Neuronal stem cell (in vitro differentiated cells): ENCODE results near the gene KCNT2.

Experiments
- DNase-seq: peaks from one replicate; pipeline ENCODE4 v3.0.0-alpha.2; 2013; ENCODE audit warnings: low spot score
- H2AFZ ChIP-seq: one replicate; pipeline ENCODE4 v1.6.1; 2013; ENCODE audit warnings: mild to moderate bottlenecking, low read length, inconsistent platforms
- H2AK5ac ChIP-seq: 2 replicates; pipeline ENCODE4 v1.6.1; 2013; ENCODE audit warnings: low read depth, mild to moderate bottlenecking, inconsistent platforms, low read length, moderate library complexity, mixed read lengths
- H2BK120ac ChIP-seq: 2 replicates; pipeline ENCODE4 v1.6.1; 2013; ENCODE audit warnings: low read depth, mild to moderate bottlenecking, inconsistent platforms, low read length, moderate library complexity, mixed read lengths
- H2BK12ac ChIP-seq: one replicate; pipeline ENCODE4 v1.6.1; 2013; ENCODE audit warnings: low read length, inconsistent platforms
- H2BK15ac ChIP-seq: 2 replicates; pipeline ENCODE4 v1.6.1; 2013; ENCODE audit warnings: mild to moderate bottlenecking, low read length, inconsistent platforms, mixed read lengths
- H2BK5ac ChIP-seq: one replicate; pipeline ENCODE4 v1.6.1; 2013; ENCODE audit warnings: inconsistent platforms, mild to moderate bottlenecking, low read length, moderate library complexity
- H3K14ac ChIP-seq: one replicate; pipeline ENCODE4 v1.6.1; 2013; ENCODE audit warnings: low read length, inconsistent platforms
- H3K18ac ChIP-seq: 2 replicates; pipeline ENCODE4 v1.6.1; 2013; ENCODE audit warnings: low read length, inconsistent platforms
- H3K23ac ChIP-seq: 2 replicates; pipeline ENCODE4 v1.6.1; 2013; ENCODE audit warnings: low read depth, mild to moderate bottlenecking, mixed read lengths, low read length, inconsistent platforms; ENCODE audit not compliant: poor library complexity
- H3K27ac ChIP-seq: replicated peaks from 3 replicates; pipeline ENCODE4 v1.5.1; 2013; ENCODE audit warnings: low read length, inconsistent platforms
- H3K27me3 ChIP-seq, 3 experiments: 2 replicates each; pipeline ENCODE4 v1.6.1; 2013; ENCODE audit warnings: low read length in 3 of 3, mild to moderate bottlenecking in 2 of 3, inconsistent platforms in 1 of 3, low read depth in 1 of 3, mixed read lengths in 1 of 3, moderate library complexity in 1 of 3; ENCODE audit not compliant: control insufficient read depth in 3 of 3, insufficient read depth in 3 of 3
- H3K36me3 ChIP-seq, 2 donors: replicated peaks in 1 of 2; 2 replicates each; pipeline ENCODE4 v1.6.1; 2013; ENCODE audit warnings: low read length in 2 of 2; ENCODE audit not compliant: control insufficient read depth in 2 of 2, insufficient read depth in 2 of 2
- H3K4ac ChIP-seq: 2 replicates; pipeline ENCODE4 v1.6.1; 2013; ENCODE audit warnings: inconsistent platforms, mild to moderate bottlenecking, low read length, moderate library complexity
- H3K4me1 ChIP-seq, 2 donors: 1 replicate in 1 of 2; 2 replicates in 1 of 2; pipeline ENCODE4 v1.6.1; 2013; ENCODE audit warnings: low read length in 2 of 2, low read depth in 1 of 2; ENCODE audit not compliant: control insufficient read depth in 2 of 2, insufficient read depth in 1 of 2
- H3K4me2 ChIP-seq: one replicate; pipeline ENCODE4 v1.6.1; 2013; ENCODE audit warnings: mild to moderate bottlenecking, low read length, inconsistent platforms; ENCODE audit not compliant: insufficient read depth, poor library complexity, severe bottlenecking
- H3K4me3 ChIP-seq, 2 donors: 2 replicates each; pipeline ENCODE4 v1.5.1; 2013; ENCODE audit warnings: low read length in 2 of 2, mild to moderate bottlenecking in 2 of 2, inconsistent platforms in 1 of 2, moderate library complexity in 1 of 2
- H3K79me1 ChIP-seq: one replicate; pipeline ENCODE4 v1.6.1; 2013; ENCODE audit warnings: low read depth, mild to moderate bottlenecking, inconsistent platforms, low read length, moderate library complexity
- H3K9ac ChIP-seq: one replicate; pipeline ENCODE4 v1.6.1; 2013; ENCODE audit warnings: mild to moderate bottlenecking, low read depth, low read length, inconsistent platforms; ENCODE audit not compliant: poor library complexity
- H3K9me3 ChIP-seq, 2 donors: replicated peaks in 1 of 2; 2 replicates each; pipeline versions ENCODE3 to v1.6.1; 2013; ENCODE audit warnings: low read length in 2 of 2, mild to moderate bottlenecking in 2 of 2, inconsistent platforms in 1 of 2, low read depth in 1 of 2, mixed read lengths in 1 of 2, moderate library complexity in 1 of 2; ENCODE audit not compliant: control insufficient read depth in 2 of 2, insufficient read depth in 1 of 2
- H4K8ac ChIP-seq: one replicate; pipeline ENCODE4 v1.6.1; 2013; ENCODE audit warnings: low read depth, mild to moderate bottlenecking, inconsistent platforms, low read length, moderate library complexity
- H4K91ac ChIP-seq: one replicate; pipeline ENCODE4 v1.6.1; 2013; ENCODE audit warnings: low read length, low read depth, mild to moderate bottlenecking, inconsistent platforms; ENCODE audit not compliant: poor library complexity
- WGBS, 2 donors: extraction: QIAGEN DNeasy Blood & Tissue Kit; methylation state at CpG; one replicate each; pipeline ENCODE4 v1.1.7; 2013; ENCODE audit warnings: missing lambda C conversion rate in 2 of 2, mixed read lengths in 1 of 2; ENCODE audit not compliant: insufficient read length in 2 of 2, insufficient replicate concordance in 1 of 2; ENCODE audit errors: extremely low coverage in 2 of 2; 5-methylcytosine and 5-hydroxymethylcytosine counted together

The KCNT2 gene

DNA sequence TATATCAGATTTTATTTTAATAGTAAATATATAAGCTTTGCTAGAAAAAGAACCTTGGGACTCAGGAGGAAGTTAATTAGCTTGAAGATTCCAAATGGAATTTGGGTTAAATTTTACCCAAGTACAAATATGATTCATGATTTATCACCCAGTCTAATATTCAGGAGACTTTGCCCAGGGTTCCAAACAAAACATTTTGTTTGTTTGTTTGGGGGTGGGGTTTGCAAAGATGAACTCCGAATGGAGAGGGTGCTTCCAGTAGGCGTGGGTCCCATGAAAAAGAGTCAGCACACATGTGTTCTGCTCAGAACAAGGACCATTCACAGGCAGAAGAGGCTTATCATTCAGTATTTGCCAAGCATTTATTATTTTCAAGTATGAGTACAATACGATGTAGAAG, 23.5 kb downstream of the KCNT2 start:
- WGBS, 2 donors: no CpG with 5 or more reads among the region's 3 CpGs
- Histone ChIP-seq H3K4me2 (no peak overlapping the region), H3K9me3 (no peaks in the 10 kb centered on the region), H3K23ac (no peak overlapping the region), H2BK120ac (no peak overlapping the region), H4K8ac (no peak overlapping the region), H2BK5ac (no peak overlapping the region), H3K4ac (no peak overlapping the region), H3K27ac (no peak overlapping the region), H3K14ac (no peak overlapping the region), H2AFZ (no peak overlapping the region), H3K27me3 (no peaks in the 10 kb centered on the region), H3K4me1 (peaks cover 0 to 1% of the 10 kb centered on the region in 2 donors), H4K91ac (no peak overlapping the region), H2AK5ac (no peak overlapping the region), H3K79me1 (no peaks in the 10 kb centered on the region), H3K9ac (no peak overlapping the region), H3K36me3 (peaks cover 0 to 8% of the 10 kb centered on the region in 2 donors), H2BK15ac (no peak overlapping the region), H3K4me3 (no peak overlapping the region), H2BK12ac (no peak overlapping the region), H3K18ac (no peak overlapping the region)
- no peak for DNase-seq

DNA sequence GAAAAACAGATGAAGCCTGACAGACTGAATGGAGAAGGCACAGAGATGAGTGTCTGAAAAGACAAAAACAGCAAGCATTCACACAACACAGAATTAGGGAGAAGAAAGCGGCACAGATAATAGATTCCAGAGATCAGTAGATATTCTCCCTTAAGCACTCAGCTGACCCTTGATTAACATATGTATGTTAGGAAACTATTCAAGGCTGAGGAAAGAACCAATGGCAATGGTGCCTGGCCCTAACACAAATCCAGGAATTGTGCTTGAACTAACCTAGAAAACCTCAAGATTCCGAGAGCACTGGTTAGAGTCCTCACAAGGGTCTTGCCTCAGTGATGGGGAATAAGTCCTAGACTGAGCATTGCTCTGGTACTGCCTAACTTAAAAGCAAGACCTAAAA, 30.9 kb downstream of the KCNT2 start:
- Histone ChIP-seq H3K9ac (no peak overlapping the region), H3K36me3 (peaks cover 0 to 8% of the 10 kb centered on the region in 2 donors), H3K79me1 (no peaks in the 10 kb centered on the region), H3K9me3 (no peaks in the 10 kb centered on the region), H2AK5ac (no peak overlapping the region), H4K8ac (no peak overlapping the region), H2BK120ac (no peak overlapping the region), H3K4ac (no peak overlapping the region), H2BK5ac (no peak overlapping the region), H3K18ac (no peak overlapping the region), H3K4me1 (peaks cover 0 to 5% of the 10 kb centered on the region in 2 donors), H3K4me2 (no peak overlapping the region), H2BK15ac (no peak overlapping the region), H3K14ac (no peak overlapping the region), H3K27ac (no peak overlapping the region), H3K4me3 (no peak overlapping the region), H2AFZ (no peak overlapping the region), H4K91ac (no peak overlapping the region), H3K23ac (no peak overlapping the region), H2BK12ac (no peak overlapping the region), H3K27me3 (no peaks in the 10 kb centered on the region)
- no CpG with 5 or more reads among the region's 2 CpGs for WGBS, 2 donors
- no peak for DNase-seq

DNA sequence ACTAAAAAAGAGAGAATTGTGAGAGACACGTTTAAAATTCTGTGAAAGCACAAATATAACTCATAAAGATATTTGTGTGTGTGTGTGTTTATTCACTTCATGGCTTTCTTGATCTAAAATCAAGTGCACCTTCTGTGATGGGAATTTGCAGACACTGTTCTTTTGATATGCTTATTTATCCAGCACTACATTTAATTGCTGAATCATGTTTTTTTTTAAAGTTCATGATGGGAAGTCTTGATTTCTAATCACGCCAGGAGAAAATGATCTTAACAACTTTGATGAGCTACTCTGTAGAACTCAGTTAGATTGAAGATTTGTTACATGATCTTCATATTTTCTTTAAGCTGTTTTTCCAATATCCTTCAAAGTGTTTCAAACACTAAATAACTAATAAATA, 35.0 kb downstream of the KCNT2 start:
- H3K14ac ChIP-seq: no peak overlapping the region
- no peaks in the 10 kb centered on the region for H3K27me3 ChIP-seq
- H3K79me1 ChIP-seq: peaks cover 2% of the 10 kb centered on the region
- H4K91ac ChIP-seq: no peak overlapping the region
- no peak overlapping the region for H2BK120ac ChIP-seq
- no peak overlapping the region for H2BK5ac ChIP-seq
- H3K27ac ChIP-seq: no peak overlapping the region
- no peak overlapping the region for H3K4ac ChIP-seq
- H2AK5ac ChIP-seq: no peak overlapping the region
- H3K9ac ChIP-seq: no peak overlapping the region
- H3K4me2 ChIP-seq: no peak overlapping the region
- H3K23ac ChIP-seq: no peak overlapping the region
- H3K4me1 ChIP-seq: peaks cover 0 to 3% of the 10 kb centered on the region in 2 donors
- no peaks in the 10 kb centered on the region for H3K9me3 ChIP-seq
- no peak overlapping the region for H2BK15ac ChIP-seq
- H2BK12ac ChIP-seq: no peak overlapping the region
- no peak overlapping the region for H4K8ac ChIP-seq
- H3K18ac ChIP-seq: no peak overlapping the region
- H3K36me3 ChIP-seq: peaks cover 0 to 14% of the 10 kb centered on the region in 2 donors
- no CpG with 5 or more reads among the region's 2 CpGs for WGBS, 2 donors
- H2AFZ ChIP-seq: no peak overlapping the region
- H3K4me3 ChIP-seq: no peak overlapping the region
- DNase-seq: no peak

DNA sequence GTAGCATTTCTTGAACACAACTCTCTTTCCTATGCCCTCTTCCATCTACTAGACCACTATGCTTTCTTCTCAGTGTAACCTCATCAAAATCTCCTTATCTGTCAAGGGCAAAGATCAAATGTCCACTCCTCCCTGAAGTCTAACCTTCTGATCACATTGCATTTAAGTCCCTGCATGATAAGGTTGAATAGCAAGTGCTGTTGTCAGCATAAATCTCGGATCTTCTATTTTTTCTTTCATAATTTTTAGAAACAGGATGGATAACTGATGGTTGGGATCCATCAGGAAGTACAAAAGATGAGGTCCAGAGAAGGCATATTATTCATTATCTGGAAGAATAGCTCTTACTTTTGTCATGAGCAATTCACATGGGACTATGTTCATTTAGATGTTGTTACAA, 41.0 kb downstream of the KCNT2 start:
- H2AFZ ChIP-seq: no peak overlapping the region

More for the DNA sequence above, 41.0 kb downstream of the KCNT2 start:
- no peak overlapping the region for H2AK5ac ChIP-seq
- H2BK120ac ChIP-seq: no peak overlapping the region
- H3K23ac ChIP-seq: no peak overlapping the region
- no peak overlapping the region for H4K91ac ChIP-seq
- no peak overlapping the region for H3K18ac ChIP-seq
- no peak overlapping the region for H3K4me2 ChIP-seq
- peaks cover 2% of the 10 kb centered on the region for H3K79me1 ChIP-seq
- no CpG with 5 or more reads among the region's 1 CpG for WGBS, 2 donors
- no peak overlapping the region for H2BK15ac ChIP-seq
- no peak overlapping the region for H3K4ac ChIP-seq
- peaks cover 0 to 26% of the 10 kb centered on the region in 2 donors for H3K9me3 ChIP-seq
- peaks cover 0 to 15% of the 10 kb centered on the region in 2 donors for H3K36me3 ChIP-seq
- H2BK12ac ChIP-seq: no peak overlapping the region
- H4K8ac ChIP-seq: no peak overlapping the region
- no peak for DNase-seq
- H3K4me3 ChIP-seq: no peak overlapping the region
- no peaks in the 10 kb centered on the region for H3K27me3 ChIP-seq
- H2BK5ac ChIP-seq: no peak overlapping the region
- H3K4me1 ChIP-seq: no peaks in the 10 kb centered on the region
- no peak overlapping the region for H3K9ac ChIP-seq
- no peak overlapping the region for H3K14ac ChIP-seq
- no peak overlapping the region for H3K27ac ChIP-seq
